ENCODE measurements around the gene CNIH1.

- TF ChIP-seq EP300 (IDR thresholded peaks at IDR 0.05) (no peak), POLR2A (IDR thresholded peaks at IDR 0.05) (no peak)
- TF ChIP-seq, protein P1, sequence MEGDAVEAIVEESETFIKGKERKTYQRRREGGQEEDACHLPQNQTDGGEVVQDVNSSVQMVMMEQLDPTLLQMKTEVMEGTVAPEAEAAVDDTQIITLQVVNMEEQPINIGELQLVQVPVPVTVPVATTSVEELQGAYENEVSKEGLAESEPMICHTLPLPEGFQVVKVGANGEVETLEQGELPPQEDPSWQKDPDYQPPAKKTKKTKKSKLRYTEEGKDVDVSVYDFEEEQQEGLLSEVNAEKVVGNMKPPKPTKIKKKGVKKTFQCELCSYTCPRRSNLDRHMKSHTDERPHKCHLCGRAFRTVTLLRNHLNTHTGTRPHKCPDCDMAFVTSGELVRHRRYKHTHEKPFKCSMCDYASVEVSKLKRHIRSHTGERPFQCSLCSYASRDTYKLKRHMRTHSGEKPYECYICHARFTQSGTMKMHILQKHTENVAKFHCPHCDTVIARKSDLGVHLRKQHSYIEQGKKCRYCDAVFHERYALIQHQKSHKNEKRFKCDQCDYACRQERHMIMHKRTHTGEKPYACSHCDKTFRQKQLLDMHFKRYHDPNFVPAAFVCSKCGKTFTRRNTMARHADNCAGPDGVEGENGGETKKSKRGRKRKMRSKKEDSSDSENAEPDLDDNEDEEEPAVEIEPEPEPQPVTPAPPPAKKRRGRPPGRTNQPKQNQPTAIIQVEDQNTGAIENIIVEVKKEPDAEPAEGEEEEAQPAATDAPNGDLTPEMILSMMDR (IDR thresholded peaks at IDR 0.05): no peak
These were observed 57.3 kb downstream of the CNIH1 start for GRCh38 chr14:54383835-54384234.

Data from tibial nerve (tissue), 4 donors.